SU-DHL-6 (cell line): ENCODE data around the gene ASB11.

Experiments
- H2AFZ ChIP-seq: fragments of 200-600 bp; sonication (generic); 2 replicates; pipeline ENCODE4 v1.6.1; 2014; ENCODE audit warnings: low read depth, mild to moderate bottlenecking, moderate library complexity, mixed read lengths, antibody characterized with exemption, low read length; ENCODE audit not compliant: severe bottlenecking
- H3F3A ChIP-seq: fragments of 200-600 bp; shearing (Covaris generic); 2 replicates; pipeline ENCODE4 v1.6.0; 2016; ENCODE audit warnings: antibody characterized with exemption, mild to moderate bottlenecking; ENCODE audit not compliant: insufficient read depth
- H3K27ac ChIP-seq: fragments of 200-600 bp; sonication (generic); 2 replicates; pipeline ENCODE4 v1.5.1; 2016; ENCODE audit warnings: low read depth, mild to moderate bottlenecking, low read length, moderate library complexity, mixed read lengths
- H3K27me3 ChIP-seq: fragments of 200-600 bp; sonication (generic), shearing (Covaris generic); 2 replicates; pipeline ENCODE4 v1.6.0; 2014; ENCODE audit warnings: mild to moderate bottlenecking, low read length
- H3K36me3 ChIP-seq: fragments of 200-600 bp; sonication (generic); 2 replicates; pipeline ENCODE4 v1.6.1; 2014; ENCODE audit warnings: mild to moderate bottlenecking, low read length, mixed read lengths
- H3K4me2 ChIP-seq: fragments of 300-600, 200-600 bp; shearing (Covaris generic), sonication (generic); 2 replicates; pipeline ENCODE4 v1.6.0; 2014; ENCODE audit warnings: low read length, low read depth, mild to moderate bottlenecking; ENCODE audit not compliant: poor library complexity, severe bottlenecking
- H3K4me3 ChIP-seq: fragments of 200-600 bp; sonication (generic); 2 replicates; pipeline ENCODE4 v1.5.1; 2014; ENCODE audit warnings: antibody characterized with exemption, low read length, mild to moderate bottlenecking, mixed read lengths; ENCODE audit not compliant: insufficient read depth, poor library complexity, severe bottlenecking
- H3K79me2 ChIP-seq: fragments of 200-600 bp; sonication (generic); 2 replicates; pipeline ENCODE4 v1.6.1; 2014; ENCODE audit warnings: mild to moderate bottlenecking, low read length, moderate library complexity; ENCODE audit not compliant: insufficient read depth
- H3K9ac ChIP-seq: fragments of 200-600 bp; sonication (generic); 2 replicates; pipeline ENCODE4 v1.7.0; 2014; ENCODE audit warnings: mild to moderate bottlenecking, low read length
- H3K9me2 ChIP-seq: fragments of 200-600 bp; sonication (generic); replicated peaks from 2 replicates; pipeline ENCODE4 v1.6.1; 2014; ENCODE audit warnings: low read length; ENCODE audit not compliant: insufficient read depth
- H3K9me3 ChIP-seq: fragments of 200-600 bp; sonication (generic); 2 replicates; pipeline ENCODE4 v1.6.1; 2014; ENCODE audit warnings: low read length, mixed read lengths; ENCODE audit not compliant: insufficient read depth
- H4K20me1 ChIP-seq: fragments of 200-600 bp; sonication (generic); 2 replicates; pipeline ENCODE4 v1.6.1; 2014; ENCODE audit warnings: low read depth, mild to moderate bottlenecking, antibody characterized with exemption, low read length, moderate library complexity, mixed read lengths
- CTCF ChIP-seq: fragments of 200-600 bp; sonication (generic); IDR thresholded peaks from one replicate; pipeline ENCODE4 v1.5.1; 2017; ENCODE audit warnings: antibody characterized with exemption, mild to moderate bottlenecking, low read length, moderate library complexity; ENCODE audit not compliant: insufficient read depth, poor library complexity, severe bottlenecking
- EZH2phosphoT487 ChIP-seq: fragments of 200-600 bp; sonication (generic), shearing (Covaris generic); conservative IDR thresholded peaks from 2 replicates; pipeline ENCODE4 v1.6.1; 2018; ENCODE audit warnings: mild to moderate bottlenecking, antibody characterized with exemption, low read length, moderate library complexity, mixed read lengths

Gene ASB11

GRCh38 chrX:15321447-15321846 is 6.0 kb upstream of the ASB11 start:
- no peaks in the 10 kb centered on the region for H3K9me2 ChIP-seq
- no peak overlapping the region for H2AFZ ChIP-seq
- no peaks in the 10 kb centered on the region; the same call in 1 of the 2 replicates for H3K36me3 ChIP-seq
- H3K4me3 ChIP-seq: no peak overlapping the region
- TF ChIP-seq EZH2phosphoT487 (no peak), CTCF (no peak)
- H3K9ac ChIP-seq: no peak overlapping the region
- no peaks in the 10 kb centered on the region for H3K79me2 ChIP-seq
- no peaks in the 10 kb centered on the region for H3K9me3 ChIP-seq
- no peaks in the 10 kb centered on the region for H4K20me1 ChIP-seq
- H3F3A ChIP-seq: no peaks in the 10 kb centered on the region
- no peaks in the 10 kb centered on the region for H3K27me3 ChIP-seq
- H3K4me2 ChIP-seq: no peak overlapping the region
- no peak overlapping the region for H3K27ac ChIP-seq

- H3K4me2 ChIP-seq: no peak overlapping the region
- H3K36me3 ChIP-seq: no peaks in the 10 kb centered on the region; the same call in 1 of the 2 replicates
- H3K27me3 ChIP-seq: no peaks in the 10 kb centered on the region
- H3K9me3 ChIP-seq: no peaks in the 10 kb centered on the region
- no peak overlapping the region for H3K9ac ChIP-seq
- no peaks in the 10 kb centered on the region for H4K20me1 ChIP-seq
- H3K9me2 ChIP-seq: no peaks in the 10 kb centered on the region
- no peak overlapping the region for H3K4me3 ChIP-seq
- TF ChIP-seq CTCF (no peak), EZH2phosphoT487 (no peak)
- H3K79me2 ChIP-seq: no peaks in the 10 kb centered on the region
- H3F3A ChIP-seq: no peaks in the 10 kb centered on the region
- no peak overlapping the region for H3K27ac ChIP-seq
- H2AFZ ChIP-seq: no peak overlapping the region
Observed at GRCh38 chrX:15320297-15320696, 4.9 kb upstream of the ASB11 start.

GRCh38 chrX:15319075-15319474 is 3.6 kb upstream of the ASB11 start:
- H3K27me3 ChIP-seq: no peaks in the 10 kb centered on the region
- H3K27ac ChIP-seq: no peak overlapping the region
- no peaks in the 10 kb centered on the region for H3K9me2 ChIP-seq
- no peaks in the 10 kb centered on the region; the same call in 1 of the 2 replicates for H3K36me3 ChIP-seq
- H3K9ac ChIP-seq: no peak overlapping the region
- H3K4me2 ChIP-seq: no peak overlapping the region
- H3K4me3 ChIP-seq: no peak overlapping the region
- no peak overlapping the region for H2AFZ ChIP-seq
- H4K20me1 ChIP-seq: no peaks in the 10 kb centered on the region
- no peaks in the 10 kb centered on the region for H3K9me3 ChIP-seq
- H3F3A ChIP-seq: no peaks in the 10 kb centered on the region
- TF ChIP-seq CTCF (no peak), EZH2phosphoT487 (no peak)
- H3K79me2 ChIP-seq: no peaks in the 10 kb centered on the region
